HCT116 (cell line): ENCODE measurements around the gene MBP. TPM values are rescaled to one million over a fixed set of nuclear protein-coding genes. Genes with fewer than 3 reads are reported as not detected.

Experiments
- ATAC-seq: fragments of 200-7000 bp; cut with Tn5 transposase; 2 replicates; pipeline ENCODE4 v1.9.1; 2020; ENCODE audit warnings: mild to moderate bottlenecking, moderate library complexity
- BruUV-seq: library from RNA; stranded (reverse); fragments of 400-500 nt; replicated peaks from 2 replicates; lab custom pipeline; 2021; lab: Mats Ljungman, UMichigan
- CTCF ChIA-PET: fragments of 300-600 bp; sonication (Branson Sonifier 250); formaldehyde crosslinking; loops from one replicate; lab custom pipeline; 2021; ENCODE audit warnings: antibody characterized with exemption; lab: Charles Lee
- POLR2A ChIA-PET: fragments of 300-600, 350-600 bp; sonication (Branson Sonifier 250); formaldehyde crosslinking; loops from one replicate; lab custom pipeline; 2021; ENCODE audit warnings: antibody characterized with exemption; lab: Charles Lee
- RAD21 ChIA-PET, 2 experiments: fragments of 300-600 bp; sonication (Branson Sonifier 250); formaldehyde crosslinking; loops; one replicate each; lab custom pipeline; 2023; ENCODE audit warnings: low total read pairs in 2 of 2; ENCODE audit not compliant: uncharacterized antibody in 2 of 2, unreplicated experiment in 2 of 2, low non-redundant PET in 1 of 2; lab: Charles Lee
- DNase-seq: peaks from one replicate; pipeline ENCODE4 v3.0.0-alpha.2; 2010; ENCODE audit warnings: low read depth, low spot score
- H2AFZ ChIP-seq: fragments of 200-600 bp; shearing (Covaris generic), sonication (generic); 2 replicates; pipeline ENCODE4 v1.6.1; 2017; ENCODE audit warnings: low read depth, mixed run types, mixed read lengths, antibody characterized with exemption, low read length; ENCODE audit not compliant: poor library complexity, severe bottlenecking
- H3K27ac ChIP-seq: 2 replicates; pipeline ENCODE4 v1.5.1; 2012; ENCODE audit warnings: low read depth, low read length
- H3K27me3 ChIP-seq: fragments of 200-600 bp; sonication (generic); 2 replicates; pipeline ENCODE4 v1.6.1; 2016; ENCODE audit warnings: mixed run types, low read length, mixed read lengths; ENCODE audit not compliant: insufficient read depth
- H3K36me3 ChIP-seq, 2 experiments: fragments of 200-500 bp in 1 of 2; fragments of 200-600 bp in 1 of 2; sonication (Bioruptor generic) in 1 of 2; sonication (generic) in 1 of 2; 2 replicates each; pipeline versions ENCODE4 v1.5.1 to v1.6.1; 2014 to 2016; ENCODE audit warnings: low read length in 2 of 2, inconsistent platforms in 1 of 2, mixed read lengths in 1 of 2, mixed run types in 1 of 2; ENCODE audit not compliant: insufficient read depth in 2 of 2, control insufficient read depth in 1 of 2
- H3K4me1 ChIP-seq, 2 experiments: fragments of 200-600 bp in 1 of 2; sonication (generic) in 1 of 2; 2 replicates each; pipeline versions ENCODE4 v1.5.1 to v1.6.1; 2012 to 2017; ENCODE audit warnings: low read length in 2 of 2, inconsistent platforms in 1 of 2, mild to moderate bottlenecking in 1 of 2, mixed read lengths in 1 of 2, mixed run types in 1 of 2, moderate library complexity in 1 of 2; ENCODE audit not compliant: insufficient read depth in 2 of 2, control insufficient read depth in 1 of 2
- H3K4me2 ChIP-seq: fragments of 200-600 bp; sonication (generic); 2 replicates; pipeline ENCODE4 v1.6.1; 2017; ENCODE audit warnings: mixed run types, low read length, mixed read lengths
- H3K4me3 ChIP-seq, 2 experiments: fragments of 200-600 bp in 1 of 2; sonication (generic) in 1 of 2; replicated peaks in 1 of 2; 2 replicates each; pipeline ENCODE4 v1.5.1; 2011 to 2016; ENCODE audit warnings: low read length in 2 of 2, control low read depth in 1 of 2, low read depth in 1 of 2, mild to moderate bottlenecking in 1 of 2, mixed read lengths in 1 of 2, mixed run types in 1 of 2
- H3K79me2 ChIP-seq: fragments of 200-600 bp; sonication (generic); 2 replicates; pipeline ENCODE4 v1.6.1; 2017; ENCODE audit warnings: mild to moderate bottlenecking, mixed run types, low read length, moderate library complexity, mixed read lengths; ENCODE audit not compliant: insufficient read depth
- H3K9ac ChIP-seq: fragments of 200-600 bp; sonication (generic); 2 replicates; pipeline ENCODE4 v1.6.1; 2016; ENCODE audit warnings: low read length, mixed read lengths
- H3K9me2 ChIP-seq: fragments of 200-600 bp; sonication (generic), shearing (Covaris generic); 2 replicates; pipeline ENCODE4 v1.6.1; 2017; ENCODE audit warnings: mixed run types, mild to moderate bottlenecking, moderate library complexity; ENCODE audit not compliant: insufficient read depth
- H3K9me3 ChIP-seq, 2 experiments: fragments of 200-500 bp in 1 of 2; fragments of 200-600 bp in 1 of 2; sonication (Bioruptor generic) in 1 of 2; sonication (generic) in 1 of 2; 2 replicates each; pipeline ENCODE4 v1.6.1; 2014 to 2017; ENCODE audit warnings: low read length in 2 of 2, mixed read lengths in 2 of 2, inconsistent platforms in 1 of 2, low read depth in 1 of 2, mild to moderate bottlenecking in 1 of 2, mixed run types in 1 of 2, moderate library complexity in 1 of 2; ENCODE audit not compliant: control insufficient read depth in 1 of 2, insufficient read depth in 1 of 2
- H4K20me1 ChIP-seq: fragments of 200-600 bp; sonication (generic), shearing (Covaris generic); 2 replicates; pipeline ENCODE4 v1.6.1; 2017; ENCODE audit warnings: mixed run types, mild to moderate bottlenecking, moderate library complexity; ENCODE audit not compliant: insufficient read depth
- CBX3 ChIP-seq: IDR thresholded peaks from 2 replicates; pipeline ENCODE4 v1.6.1; 2012; ENCODE audit warnings: low read depth
- CEBPB ChIP-seq: IDR thresholded peaks from 2 replicates; pipeline ENCODE4 v1.6.1; 2012; ENCODE audit warnings: low read depth
- EGR1 ChIP-seq: IDR thresholded peaks from 2 replicates; pipeline ENCODE4 v1.6.1; 2012; ENCODE audit warnings: low read depth
- ELF1 ChIP-seq: IDR thresholded peaks from 2 replicates; pipeline ENCODE4 v1.6.1; 2012; ENCODE audit warnings: low read depth, borderline replicate concordance
- EZH2 ChIP-seq: fragments of 200-600 bp; sonication (generic); IDR thresholded peaks from 2 replicates; pipeline ENCODE4 v1.6.1; 2017; ENCODE audit warnings: antibody characterized with exemption, mixed run types
- EZH2phosphoT487 ChIP-seq: fragments of 200-600 bp; IDR thresholded peaks from 2 replicates; pipeline ENCODE4 v1.6.1; 2018; ENCODE audit warnings: antibody characterized with exemption, borderline replicate concordance
- JUND ChIP-seq: IDR thresholded peaks from 2 replicates; pipeline ENCODE4 v1.6.1; 2012
- POLR2A ChIP-seq: IDR thresholded peaks from 2 replicates; pipeline ENCODE4 v1.7.0; 2011; ENCODE audit warnings: borderline replicate concordance; ENCODE audit not compliant: insufficient read depth, insufficient read length; ENCODE audit errors: extremely low read depth
- SIN3A ChIP-seq: IDR thresholded peaks from 2 replicates; pipeline ENCODE4 v1.6.1; 2012; ENCODE audit warnings: low read depth
- SRF ChIP-seq: IDR thresholded peaks from 2 replicates; pipeline ENCODE4 v1.6.1; 2012; ENCODE audit warnings: low read depth
- TCF7L2 ChIP-seq: IDR thresholded peaks from 2 replicates; pipeline ENCODE4 v1.7.0; 2011; ENCODE audit warnings: borderline replicate concordance, inconsistent platforms; ENCODE audit not compliant: insufficient read depth, insufficient read length; ENCODE audit errors: extremely low read depth
- YY1 ChIP-seq: IDR thresholded peaks from 2 replicates; pipeline ENCODE4 v1.6.1; 2011; ENCODE audit warnings: low read length, low read depth, moderate library complexity, mild to moderate bottlenecking; ENCODE audit not compliant: insufficient replicate concordance; ENCODE audit errors: extremely low read depth
- ZNF274 ChIP-seq: fragments of 200-500 bp; sonication (Bioruptor generic); IDR thresholded peaks from 2 replicates; pipeline ENCODE4 v1.6.1; 2014; ENCODE audit warnings: mild to moderate bottlenecking, low read depth, low read length, inconsistent platforms
- intact Hi-C: fragments of 100-400 bp; cut with micrococcal nuclease; formaldehyde crosslinking; loops from 2 replicates; pipeline ENCODE4 v1.10.0; 2022
- total RNA-seq: library from RNA; stranded (reverse); gene quantifications from one replicate; pipeline ENCODE4 v1.2.1, GENCODE V29; 2021; ENCODE audit not compliant: unreplicated experiment
- TF ChIP-seq, protein P1 (sequence below), 3 experiments: fragments of 200-600 bp in 1 of 3; sonication (generic) in 1 of 3; IDR thresholded peaks in 2 of 3; conservative IDR thresholded peaks in 1 of 3; 2 replicates each; pipeline ENCODE4 v1.5.1; 2012 to 2017; ENCODE audit warnings: low read depth in 2 of 3, low read length in 2 of 3, antibody characterized with exemption in 1 of 3, borderline replicate concordance in 1 of 3, control low read depth in 1 of 3, mild to moderate bottlenecking in 1 of 3, mixed read lengths in 1 of 3, mixed run types in 1 of 3, moderate library complexity in 1 of 3; ENCODE audit not compliant: insufficient read depth in 1 of 3
- TF ChIP-seq, protein P2 (sequence below): IDR thresholded peaks from 2 replicates; pipeline ENCODE4 v1.6.1; 2012
- TF ChIP-seq, protein P3 (sequence below): IDR thresholded peaks from 2 replicates; pipeline ENCODE4 v1.6.1; 2011; ENCODE audit warnings: mild to moderate bottlenecking, low read length, moderate library complexity; ENCODE audit not compliant: insufficient replicate concordance; ENCODE audit errors: extremely low read depth
- TF ChIP-seq, protein P4 (sequence below): IDR thresholded peaks from 2 replicates; pipeline ENCODE4 v1.6.1; 2012

MBP gene
- total RNA-seq, 1 experiment from 2014 or later = 34.9 TPM

DNA sequence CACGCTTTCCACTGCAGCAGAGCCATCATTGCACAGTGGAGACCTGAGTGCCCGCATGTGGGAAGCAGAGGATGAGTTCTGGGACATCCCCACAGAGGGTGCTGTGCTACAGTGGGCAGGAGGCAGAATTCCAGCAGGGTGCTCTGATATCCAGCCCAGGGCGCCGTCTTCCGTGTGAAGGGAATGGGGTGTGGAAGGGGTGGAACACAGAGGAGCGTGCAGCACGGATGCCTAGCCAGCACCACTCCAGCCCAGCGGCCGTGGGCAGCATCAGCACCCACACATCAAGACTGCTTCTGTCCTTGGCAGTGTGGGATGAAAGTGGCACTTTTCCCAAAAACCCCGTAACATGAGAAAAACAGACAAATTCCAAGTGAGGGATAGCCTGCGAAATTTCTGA, 175.9 kb downstream of the MBP start (continued):
- TF ChIP-seq, protein P1, sequence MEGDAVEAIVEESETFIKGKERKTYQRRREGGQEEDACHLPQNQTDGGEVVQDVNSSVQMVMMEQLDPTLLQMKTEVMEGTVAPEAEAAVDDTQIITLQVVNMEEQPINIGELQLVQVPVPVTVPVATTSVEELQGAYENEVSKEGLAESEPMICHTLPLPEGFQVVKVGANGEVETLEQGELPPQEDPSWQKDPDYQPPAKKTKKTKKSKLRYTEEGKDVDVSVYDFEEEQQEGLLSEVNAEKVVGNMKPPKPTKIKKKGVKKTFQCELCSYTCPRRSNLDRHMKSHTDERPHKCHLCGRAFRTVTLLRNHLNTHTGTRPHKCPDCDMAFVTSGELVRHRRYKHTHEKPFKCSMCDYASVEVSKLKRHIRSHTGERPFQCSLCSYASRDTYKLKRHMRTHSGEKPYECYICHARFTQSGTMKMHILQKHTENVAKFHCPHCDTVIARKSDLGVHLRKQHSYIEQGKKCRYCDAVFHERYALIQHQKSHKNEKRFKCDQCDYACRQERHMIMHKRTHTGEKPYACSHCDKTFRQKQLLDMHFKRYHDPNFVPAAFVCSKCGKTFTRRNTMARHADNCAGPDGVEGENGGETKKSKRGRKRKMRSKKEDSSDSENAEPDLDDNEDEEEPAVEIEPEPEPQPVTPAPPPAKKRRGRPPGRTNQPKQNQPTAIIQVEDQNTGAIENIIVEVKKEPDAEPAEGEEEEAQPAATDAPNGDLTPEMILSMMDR (IDR thresholded peaks at IDR 0.05 in 2 of 3, conservative IDR thresholded peaks at IDR 0.05 in 1 of 3; ENCODE audit: borderline replicate concordance in 1 of 3, insufficient read depth in 1 of 3, low read depth in 2 of 3, low read length in 2 of 3) = no peak
- TF ChIP-seq, protein P2, sequence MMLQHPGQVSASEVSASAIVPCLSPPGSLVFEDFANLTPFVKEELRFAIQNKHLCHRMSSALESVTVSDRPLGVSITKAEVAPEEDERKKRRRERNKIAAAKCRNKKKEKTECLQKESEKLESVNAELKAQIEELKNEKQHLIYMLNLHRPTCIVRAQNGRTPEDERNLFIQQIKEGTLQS = no peak
- no peak for TF ChIP-seq CBX3
- TF ChIP-seq YY1 = no peak
- no peak for TF ChIP-seq SIN3A
- no peak for TF ChIP-seq JUND
- TF ChIP-seq ELF1 = no peak
- TF ChIP-seq EZH2phosphoT487 = no peak
- TF ChIP-seq ZNF274 = no peak
- no peak for TF ChIP-seq POLR2A
- TF ChIP-seq EZH2 = no peak

DNA sequence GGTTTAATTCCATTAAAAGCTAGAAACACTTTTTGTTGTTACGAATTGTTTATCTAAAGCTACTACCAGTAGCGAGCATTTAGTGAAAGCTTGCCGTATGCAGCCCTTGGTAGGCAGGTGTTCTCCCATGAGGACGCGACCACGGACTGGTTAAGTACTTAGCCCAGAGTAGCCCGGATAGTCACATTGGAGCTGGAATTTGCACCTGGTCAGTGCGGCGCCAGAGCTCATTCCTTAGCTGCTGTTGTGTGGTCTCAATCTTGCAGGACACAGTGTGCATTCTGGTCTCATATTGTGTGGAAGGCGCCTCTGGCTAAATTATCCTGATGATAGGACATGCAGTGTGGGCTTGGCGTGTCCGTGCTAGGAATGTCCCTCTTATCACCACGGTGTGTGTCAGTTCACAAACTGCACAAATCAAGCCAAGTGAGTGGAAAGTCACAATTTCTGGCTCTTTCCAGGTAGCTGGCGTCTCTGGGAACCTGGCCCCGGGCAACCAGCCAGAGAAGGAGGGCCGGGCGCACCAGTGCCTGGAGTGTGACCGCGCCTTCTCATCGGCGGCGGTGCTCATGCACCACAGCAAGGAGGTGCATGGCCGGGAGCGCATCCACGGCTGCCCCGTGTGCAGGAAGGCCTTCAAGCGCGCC, 176.9 kb downstream of the MBP start:
- ChIA-PET RAD21 (no interaction called here), POLR2A (no interaction called here), CTCF (no interaction called here)
- Histone ChIP-seq H3K9me2 (no peaks in the 10 kb centered on the region), H3K79me2 (no peaks in the 10 kb centered on the region), H3K4me2 (no peak overlapping the region), H3K9me3 (no peaks in the 10 kb centered on the region), H3K4me3 (no peak overlapping the region), H3K27ac (no peak overlapping the region), H3K27me3 (no peaks in the 10 kb centered on the region), H3K4me1 (no peaks in the 10 kb centered on the region), H4K20me1 (no peaks in the 10 kb centered on the region; the same call in 1 of the 2 replicates), H3K9ac (no peak overlapping the region), H2AFZ (no peak overlapping the region), H3K36me3 (no peaks in the 10 kb centered on the region; a peak in 1 of 4 replicates)
- intact Hi-C loops = no loop called here
- BruUV-seq = no TSS peak
- no peak for DNase-seq
- no peak for ATAC-seq
- TF ChIP-seq, protein P1 (IDR thresholded peaks at IDR 0.05 in 2 of 3, conservative IDR thresholded peaks at IDR 0.05 in 1 of 3; ENCODE audit: borderline replicate concordance in 1 of 3, insufficient read depth in 1 of 3, low read depth in 2 of 3, low read length in 2 of 3) = no peak
- TF ChIP-seq EGR1 (no peak), JUND (no peak), TCF7L2 (no peak), SRF (no peak), ZNF274 (no peak), POLR2A (no peak), CEBPB (no peak), EZH2phosphoT487 (no peak), CBX3 (no peak)
- TF ChIP-seq, protein P3, sequence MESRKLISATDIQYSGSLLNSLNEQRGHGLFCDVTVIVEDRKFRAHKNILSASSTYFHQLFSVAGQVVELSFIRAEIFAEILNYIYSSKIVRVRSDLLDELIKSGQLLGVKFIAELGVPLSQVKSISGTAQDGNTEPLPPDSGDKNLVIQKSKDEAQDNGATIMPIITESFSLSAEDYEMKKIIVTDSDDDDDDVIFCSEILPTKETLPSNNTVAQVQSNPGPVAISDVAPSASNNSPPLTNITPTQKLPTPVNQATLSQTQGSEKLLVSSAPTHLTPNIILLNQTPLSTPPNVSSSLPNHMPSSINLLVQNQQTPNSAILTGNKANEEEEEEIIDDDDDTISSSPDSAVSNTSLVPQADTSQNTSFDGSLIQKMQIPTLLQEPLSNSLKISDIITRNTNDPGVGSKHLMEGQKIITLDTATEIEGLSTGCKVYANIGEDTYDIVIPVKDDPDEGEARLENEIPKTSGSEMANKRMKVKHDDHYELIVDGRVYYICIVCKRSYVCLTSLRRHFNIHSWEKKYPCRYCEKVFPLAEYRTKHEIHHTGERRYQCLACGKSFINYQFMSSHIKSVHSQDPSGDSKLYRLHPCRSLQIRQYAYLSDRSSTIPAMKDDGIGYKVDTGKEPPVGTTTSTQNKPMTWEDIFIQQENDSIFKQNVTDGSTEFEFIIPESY = no peak
- TF ChIP-seq, protein P4, sequence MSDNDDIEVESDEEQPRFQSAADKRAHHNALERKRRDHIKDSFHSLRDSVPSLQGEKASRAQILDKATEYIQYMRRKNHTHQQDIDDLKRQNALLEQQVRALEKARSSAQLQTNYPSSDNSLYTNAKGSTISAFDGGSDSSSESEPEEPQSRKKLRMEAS = no peak
- TF ChIP-seq, protein P2 = no peak
